ENCODE data around the gene SLC5A12.

SLC5A12 gene, protein sequence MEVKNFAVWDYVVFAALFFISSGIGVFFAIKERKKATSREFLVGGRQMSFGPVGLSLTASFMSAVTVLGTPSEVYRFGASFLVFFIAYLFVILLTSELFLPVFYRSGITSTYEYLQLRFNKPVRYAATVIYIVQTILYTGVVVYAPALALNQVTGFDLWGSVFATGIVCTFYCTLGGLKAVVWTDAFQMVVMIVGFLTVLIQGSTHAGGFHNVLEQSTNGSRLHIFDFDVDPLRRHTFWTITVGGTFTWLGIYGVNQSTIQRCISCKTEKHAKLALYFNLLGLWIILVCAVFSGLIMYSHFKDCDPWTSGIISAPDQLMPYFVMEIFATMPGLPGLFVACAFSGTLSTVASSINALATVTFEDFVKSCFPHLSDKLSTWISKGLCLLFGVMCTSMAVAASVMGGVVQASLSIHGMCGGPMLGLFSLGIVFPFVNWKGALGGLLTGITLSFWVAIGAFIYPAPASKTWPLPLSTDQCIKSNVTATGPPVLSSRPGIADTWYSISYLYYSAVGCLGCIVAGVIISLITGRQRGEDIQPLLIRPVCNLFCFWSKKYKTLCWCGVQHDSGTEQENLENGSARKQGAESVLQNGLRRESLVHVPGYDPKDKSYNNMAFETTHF

GRCh38 chr11:26721948-26722475, at the start of gene SLC5A12:
Gene SLC5A12 (minus strand): TSS chr11:26722060. CDS start chr11:26721714, 346 bp downstream.
- no peak within 1 kb of the TSS for H3K4me3 ChIP-seq (ENCODE audit: low read depth, low read length)
- TF ChIP-seq CTCF (conservative IDR thresholded peaks at IDR 0.05; ENCODE audit: low read depth, low read length), result no peak
- DNase-seq (ENCODE audit: low read depth), result no peak

DNA sequence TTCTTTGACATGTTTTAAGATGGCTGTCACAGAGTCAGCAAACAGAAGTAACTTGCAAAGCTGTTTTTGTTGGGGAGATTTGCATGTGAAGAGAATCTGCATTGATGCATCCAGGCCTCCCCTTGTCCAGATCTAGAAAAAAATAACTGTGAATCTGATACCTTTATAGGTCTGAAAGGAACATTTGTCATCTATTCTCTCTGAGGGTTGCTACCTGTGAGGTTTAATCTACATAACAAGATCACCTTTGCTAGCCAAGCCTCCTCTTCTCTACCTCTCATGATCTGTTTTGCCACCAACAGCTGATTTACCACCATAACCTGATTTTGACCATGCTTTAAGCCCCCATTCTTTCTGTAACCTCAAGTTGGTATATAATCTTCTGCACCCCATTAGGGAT, 47.2 kb upstream of the SLC5A12 start:
- TF ChIP-seq CTCF (conservative IDR thresholded peaks at IDR 0.05; ENCODE audit: low read depth, low read length), result no peak
- DNase-seq (ENCODE audit: low read depth), result no peak
- no peak overlapping the region for H3K4me3 ChIP-seq (ENCODE audit: low read depth, low read length)

DNA sequence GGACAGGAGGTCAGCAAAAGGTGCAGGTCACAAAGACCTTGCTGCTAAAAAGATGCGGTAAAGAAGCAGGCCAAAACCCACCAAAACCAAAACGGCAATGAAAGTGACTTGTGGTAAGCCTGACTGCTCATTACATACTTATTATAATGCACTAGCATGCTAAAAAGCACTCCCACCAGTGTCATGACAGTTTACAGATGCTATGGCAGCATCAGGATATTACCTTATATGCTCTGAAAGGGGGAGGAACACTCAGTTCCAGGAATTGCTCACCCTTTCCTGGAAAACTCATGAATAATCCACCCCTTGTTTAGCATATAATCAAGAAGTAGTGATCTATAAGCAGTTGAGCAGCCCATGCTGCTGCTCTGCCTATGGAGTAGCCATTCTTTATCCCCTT, 45.2 kb upstream of the SLC5A12 start:
- no peak for TF ChIP-seq CTCF (conservative IDR thresholded peaks at IDR 0.05; ENCODE audit: low read depth, low read length)
- no peak for DNase-seq (ENCODE audit: low read depth)
- H3K4me3 ChIP-seq (ENCODE audit: low read depth, low read length), result no peak overlapping the region

DNA sequence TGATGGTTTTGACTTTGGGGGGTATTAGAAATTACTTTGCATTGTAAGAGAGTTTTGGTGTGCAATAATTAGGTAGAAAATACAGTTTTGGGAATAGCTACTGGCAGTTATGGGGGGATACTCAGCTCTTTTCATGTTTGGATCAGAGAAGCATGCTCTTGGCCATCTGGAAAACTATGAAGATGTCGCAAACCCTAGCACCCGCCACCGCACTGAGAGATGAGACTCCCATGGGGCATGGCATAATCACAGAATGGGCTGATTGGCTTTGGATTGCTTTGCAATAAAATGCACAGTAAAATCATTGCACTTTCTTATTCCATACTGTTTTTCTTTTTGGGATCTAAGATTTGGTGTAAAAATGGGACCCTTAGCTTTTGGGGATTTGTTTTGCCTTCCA, 43.5 kb upstream of the SLC5A12 start:
- TF ChIP-seq CTCF (conservative IDR thresholded peaks at IDR 0.05; ENCODE audit: low read depth, low read length), result no peak
- H3K4me3 ChIP-seq (ENCODE audit: low read depth, low read length), result no peak overlapping the region
- no peak for DNase-seq (ENCODE audit: low read depth)

- no peak for TF ChIP-seq CTCF (conservative IDR thresholded peaks at IDR 0.05; ENCODE audit: low read depth, low read length)
- no peak for DNase-seq (ENCODE audit: low read depth)
- no peak overlapping the region for H3K4me3 ChIP-seq (ENCODE audit: low read depth, low read length)
These were observed 43.0 kb upstream of the SLC5A12 start for GRCh38 chr11:26764825-26765224.

DNA sequence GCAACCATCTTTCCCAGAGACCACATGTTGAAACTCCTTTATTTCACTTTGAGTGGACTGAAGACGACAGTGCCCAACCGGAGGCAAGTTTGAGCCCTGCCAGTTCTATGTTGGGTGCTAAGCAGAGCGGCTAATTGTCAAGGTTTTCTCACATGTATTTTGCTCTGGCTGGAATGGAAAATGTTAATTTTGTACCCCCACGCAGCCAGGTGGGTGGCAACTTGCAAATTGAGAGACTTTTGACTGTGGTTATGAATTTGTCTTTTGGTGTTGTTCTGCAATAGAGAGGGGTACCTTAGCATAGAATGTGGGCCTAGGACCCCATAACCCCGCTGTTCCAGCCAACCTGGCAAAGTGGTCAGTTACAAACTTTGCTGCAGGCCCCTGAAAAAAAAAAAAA, 42.5 kb upstream of the SLC5A12 start:
- DNase-seq (ENCODE audit: low read depth), result no peak
- no peak overlapping the region for H3K4me3 ChIP-seq (ENCODE audit: low read depth, low read length)
- no peak for TF ChIP-seq CTCF (conservative IDR thresholded peaks at IDR 0.05; ENCODE audit: low read depth, low read length)

Measured in choroid plexus epithelial cell (primary cell).